NCI-H82 treated with DMSO at 0.1 percent for 48 hours (cell line): ENCODE measurements around the gene COL25A1.
A peak's percentile ranks its signal among the peaks of the same experiment; 100 is the strongest.

Experiments
- DNase-seq: peaks from one replicate; lab custom pipeline; 2025; ENCODE audit not compliant: unreplicated experiment; lab: John Stamatoyannopoulos, UW

COL25A1 gene

DNA sequence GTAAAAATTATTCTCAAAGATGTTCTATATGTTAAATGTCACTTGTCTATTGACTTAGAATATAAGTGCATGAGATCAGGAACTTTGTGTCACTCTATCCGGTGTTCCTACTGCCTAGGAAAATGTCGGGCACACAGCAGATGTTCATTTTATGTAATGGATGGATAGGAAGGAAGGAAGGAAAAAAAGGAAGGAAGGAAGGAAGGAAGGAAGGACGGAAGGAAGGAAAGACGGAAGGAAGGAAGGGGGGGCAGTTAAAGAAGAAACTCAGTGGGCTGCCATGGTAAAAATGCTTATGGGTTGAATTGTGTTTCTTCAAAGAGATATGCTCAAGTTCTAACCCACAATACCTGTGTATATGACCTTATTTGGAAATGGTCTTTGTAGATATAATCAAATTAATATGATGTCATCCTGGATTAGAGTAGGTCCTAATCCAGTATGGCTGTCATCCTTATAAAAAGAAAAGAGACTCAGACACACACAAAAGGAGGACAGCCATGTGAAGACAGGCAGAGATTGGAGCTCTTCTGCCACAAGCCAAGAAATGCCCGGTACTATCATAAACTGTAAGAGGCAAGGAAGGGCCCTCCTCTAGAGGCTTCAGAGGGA, 86.3 kb downstream of the COL25A1 start:
- DNase-seq: no peak

DNA sequence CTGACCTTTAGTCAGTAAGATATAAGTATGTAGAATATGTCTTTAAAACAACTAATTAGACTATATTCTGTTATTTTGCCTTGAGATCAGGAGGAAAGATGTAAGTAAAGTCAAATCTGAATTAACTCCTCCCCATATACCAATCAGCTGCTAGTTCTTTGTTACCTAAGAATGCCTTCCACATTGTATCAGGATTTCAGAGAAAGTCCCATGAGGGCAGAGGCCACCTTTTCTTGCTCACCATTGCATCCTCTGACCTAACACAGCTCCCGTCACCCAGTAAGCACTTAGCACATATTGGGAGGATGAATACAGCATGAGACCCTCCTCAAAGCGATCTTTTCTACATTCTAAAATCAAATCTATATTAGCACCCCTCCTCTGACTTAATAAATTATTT, 87.0 kb downstream of the COL25A1 start:
- no peak for DNase-seq

DNA sequence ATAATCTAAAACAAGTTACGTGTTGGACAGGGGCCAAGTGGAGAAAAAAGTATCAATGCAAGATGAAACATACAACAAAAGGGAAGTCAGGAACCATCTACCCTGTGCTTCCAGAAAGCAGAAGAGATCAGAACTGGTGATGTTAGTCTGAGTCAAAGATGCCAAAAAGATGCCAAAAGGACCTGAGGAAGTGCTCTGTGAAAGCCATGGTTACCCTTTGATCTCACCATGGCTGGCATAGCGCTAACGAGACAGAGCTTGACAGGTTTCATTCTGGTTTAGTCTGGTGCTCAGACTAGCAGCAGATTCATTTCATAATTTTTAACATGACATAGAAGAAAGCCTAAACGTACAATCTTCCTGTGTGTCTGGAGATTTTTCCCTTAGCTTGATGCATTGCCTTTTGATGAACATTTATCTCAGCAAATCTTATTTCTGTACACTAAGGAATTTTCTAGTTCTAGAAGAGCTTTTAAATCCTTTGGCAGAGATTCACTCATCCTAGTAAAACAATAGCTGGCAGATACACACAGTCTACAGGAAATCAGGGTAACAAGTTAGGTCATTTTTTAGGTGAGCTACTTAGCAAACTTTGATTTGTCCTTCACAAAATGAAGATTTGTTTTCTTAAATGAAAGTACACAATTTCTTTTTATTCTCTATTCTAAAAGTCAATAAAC, 87.7 kb downstream of the COL25A1 start:
- DNase-seq: no peak

DNA sequence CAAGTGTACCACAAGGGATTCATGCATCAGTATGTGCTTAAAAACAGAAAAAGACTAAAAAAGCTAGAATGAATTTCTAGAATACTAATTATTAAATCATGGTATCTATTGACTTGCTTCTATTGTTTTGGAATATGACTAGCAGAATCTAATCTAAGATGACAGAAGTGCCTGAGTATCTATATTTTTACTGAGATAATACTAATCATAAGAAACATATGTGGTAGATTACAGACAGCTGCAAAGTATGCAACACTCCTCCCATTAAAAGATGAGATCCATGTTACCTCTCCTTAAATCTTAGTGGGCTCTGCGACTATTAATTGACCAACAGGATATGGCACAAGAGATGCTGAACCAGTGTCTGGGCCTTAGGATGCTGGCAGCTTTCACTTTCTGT, 89.4 kb downstream of the COL25A1 start:
- no peak for DNase-seq

DNA sequence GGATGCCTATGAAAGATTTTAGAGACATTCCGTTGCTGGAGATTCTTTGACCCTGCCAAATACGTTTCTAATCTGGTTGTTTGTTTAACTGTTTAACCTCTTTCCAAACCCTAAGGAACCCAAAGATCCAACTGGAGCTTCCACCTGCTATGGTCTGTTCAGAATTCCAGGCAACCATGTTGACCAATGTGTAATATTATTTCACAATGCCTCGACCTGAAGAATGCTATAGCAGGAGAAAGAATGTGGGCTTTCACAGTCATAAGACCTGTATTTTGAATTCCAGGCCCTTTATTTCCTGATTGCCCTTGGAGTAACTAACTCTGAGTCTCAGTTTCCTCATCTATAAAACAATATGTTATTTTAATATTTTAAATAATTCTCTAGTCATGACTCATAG, 90.8 kb downstream of the COL25A1 start:
- DNase-seq: no peak

DNA sequence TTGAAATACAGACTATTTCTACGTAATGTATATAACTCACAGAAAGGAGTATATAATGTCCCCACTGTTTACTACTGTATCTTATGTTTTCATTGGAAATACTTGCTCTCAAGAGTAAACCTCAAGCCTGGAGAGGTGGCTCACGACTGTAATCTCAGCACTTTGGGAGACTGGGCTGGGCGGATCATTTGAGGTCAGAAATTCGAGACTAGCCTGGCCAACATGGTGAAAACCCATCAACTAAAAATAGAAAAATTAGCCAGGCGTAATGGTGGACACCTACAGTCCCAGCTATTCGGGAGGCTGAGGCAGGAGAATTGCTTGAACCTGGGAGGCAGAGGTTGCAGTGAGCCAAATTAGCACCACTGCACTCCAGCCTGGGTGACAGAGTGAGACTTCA, 92.8 kb downstream of the COL25A1 start:
- DNase-seq: no peak

DNA sequence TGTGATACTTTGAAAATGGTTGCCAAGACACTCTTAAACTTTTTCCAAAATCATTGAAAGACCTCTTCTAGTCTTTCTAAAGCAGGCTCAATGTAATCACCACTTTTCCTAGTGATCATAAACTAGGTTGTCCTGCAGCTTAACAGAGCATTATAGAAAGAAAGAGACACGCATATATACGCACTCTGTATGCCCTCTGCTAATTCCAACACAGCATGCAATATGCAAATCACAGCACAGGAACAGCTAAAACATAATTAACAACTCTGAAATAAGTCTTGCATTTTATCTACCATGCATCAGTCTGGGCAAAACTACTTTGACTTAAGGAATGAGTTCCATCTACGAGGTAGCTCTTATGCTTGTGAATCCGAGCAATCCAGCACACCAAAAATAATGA, 94.6 kb downstream of the COL25A1 start:
- DNase-seq: no peak

DNA sequence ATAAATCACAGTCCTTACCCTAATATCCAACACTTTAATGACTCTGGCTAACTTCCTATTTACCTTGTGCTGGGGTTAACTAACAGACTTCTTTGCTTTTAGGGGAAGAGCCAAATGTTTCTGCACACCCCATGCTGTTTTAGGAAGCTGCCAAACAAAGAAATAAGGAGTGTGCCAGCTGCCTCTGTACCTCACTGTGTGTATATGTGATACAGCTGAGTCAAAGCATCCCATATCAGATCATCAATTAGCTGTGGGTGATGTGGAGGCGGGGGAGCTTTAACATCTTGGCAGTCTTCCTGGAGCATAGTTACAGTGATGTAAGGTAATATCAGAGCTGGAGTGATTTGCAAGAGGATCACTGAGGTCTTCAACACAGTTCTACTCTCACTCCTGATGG, 95.4 kb downstream of the COL25A1 start:
- no peak for DNase-seq

DNA sequence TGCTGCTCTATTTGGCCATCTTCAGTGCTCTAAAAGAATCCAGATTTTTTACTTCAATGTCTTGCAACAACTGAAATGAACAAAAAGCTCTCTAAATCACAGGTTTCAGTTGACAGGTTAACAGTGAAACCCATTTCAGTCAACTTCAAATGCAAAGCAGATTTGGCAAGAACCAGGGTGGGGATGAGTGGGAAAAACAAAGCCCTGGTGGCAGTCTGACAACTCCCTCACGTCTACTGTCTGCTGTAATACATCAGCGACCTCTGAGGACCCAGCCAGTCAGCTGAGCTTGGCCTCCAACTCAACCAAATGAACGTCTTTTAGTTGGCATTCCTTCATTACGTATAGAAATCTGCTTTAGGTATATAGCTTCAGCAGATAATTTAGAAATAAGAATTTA, 95.8 kb downstream of the COL25A1 start:
- DNase-seq: no peak

DNA sequence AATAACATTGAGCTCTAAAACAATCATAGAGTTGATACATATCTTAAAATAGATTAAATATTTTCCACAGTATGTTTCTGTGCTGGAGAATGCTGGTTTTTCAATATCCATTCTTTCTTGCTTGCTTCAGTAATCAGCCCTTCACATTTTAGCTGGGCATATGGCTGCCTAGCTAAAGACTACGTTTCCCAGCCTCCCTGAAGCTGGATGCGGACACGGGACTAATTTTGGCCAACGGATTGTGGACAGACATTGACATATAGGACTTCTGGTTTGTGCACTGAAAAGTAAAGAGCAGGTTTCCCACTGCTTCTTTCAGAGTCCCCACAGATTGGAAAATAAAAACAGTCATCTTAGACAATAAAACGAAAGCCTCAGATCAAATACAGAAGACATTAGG, 97.3 kb downstream of the COL25A1 start:
- no peak for DNase-seq

DNA sequence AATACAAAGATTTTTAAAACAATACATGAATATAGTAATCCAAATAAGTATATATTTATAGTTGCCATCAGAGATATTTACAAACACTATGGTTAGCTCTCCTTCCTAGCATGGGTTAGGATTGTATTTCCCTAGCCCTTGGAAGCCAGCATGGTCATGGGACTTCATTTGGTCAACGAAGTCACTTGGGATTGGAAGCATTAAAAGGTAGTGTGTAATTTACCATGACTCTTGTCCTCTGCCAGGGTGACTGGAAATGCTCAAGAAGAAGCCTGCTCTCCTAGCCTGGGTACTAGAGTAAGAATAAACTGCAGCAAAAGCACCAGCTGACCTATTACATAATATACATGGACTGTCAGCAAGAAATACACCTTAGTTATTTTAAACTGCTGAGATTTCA, 102.9 kb downstream of the COL25A1 start:
- no peak for DNase-seq

DNA sequence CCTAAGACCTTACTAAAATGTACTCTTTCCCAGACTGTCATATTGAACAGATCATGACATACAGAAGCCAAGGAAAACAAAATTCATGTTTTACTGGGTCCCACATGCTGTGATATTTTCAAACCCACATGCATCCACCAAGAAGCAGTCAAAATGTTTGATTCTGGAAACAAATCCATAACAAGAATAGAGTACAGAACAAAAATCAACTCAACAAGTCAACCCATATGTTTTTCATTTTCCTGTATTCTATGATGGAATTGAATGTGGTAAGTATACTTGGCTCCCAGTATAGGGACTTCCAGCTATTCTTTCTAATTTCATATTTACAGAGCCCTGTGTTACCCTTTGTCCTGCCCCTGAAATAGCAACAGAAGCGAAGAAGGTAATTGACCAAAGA, 106.8 kb downstream of the COL25A1 start:
- no peak for DNase-seq

DNA sequence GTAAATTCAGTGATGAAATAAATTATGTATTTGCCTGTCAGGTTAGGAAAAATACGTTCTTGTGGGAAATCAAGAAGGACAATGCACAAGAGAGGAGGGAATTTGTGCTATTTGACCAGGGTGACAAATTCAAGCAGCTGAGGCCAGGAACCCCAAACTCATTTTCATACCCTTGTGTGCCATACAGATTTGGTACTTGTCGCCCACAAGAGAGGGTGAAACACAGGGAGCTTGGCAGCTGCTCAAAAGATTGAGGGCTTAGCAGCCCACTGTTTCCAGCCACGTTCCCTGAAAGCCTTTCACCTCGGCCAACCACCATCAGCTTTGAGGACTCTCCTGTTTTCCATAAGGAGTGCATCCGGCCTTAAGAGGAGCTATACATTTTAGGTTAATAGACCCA, 111.2 kb downstream of the COL25A1 start:
- DNase-seq: no peak

DNA sequence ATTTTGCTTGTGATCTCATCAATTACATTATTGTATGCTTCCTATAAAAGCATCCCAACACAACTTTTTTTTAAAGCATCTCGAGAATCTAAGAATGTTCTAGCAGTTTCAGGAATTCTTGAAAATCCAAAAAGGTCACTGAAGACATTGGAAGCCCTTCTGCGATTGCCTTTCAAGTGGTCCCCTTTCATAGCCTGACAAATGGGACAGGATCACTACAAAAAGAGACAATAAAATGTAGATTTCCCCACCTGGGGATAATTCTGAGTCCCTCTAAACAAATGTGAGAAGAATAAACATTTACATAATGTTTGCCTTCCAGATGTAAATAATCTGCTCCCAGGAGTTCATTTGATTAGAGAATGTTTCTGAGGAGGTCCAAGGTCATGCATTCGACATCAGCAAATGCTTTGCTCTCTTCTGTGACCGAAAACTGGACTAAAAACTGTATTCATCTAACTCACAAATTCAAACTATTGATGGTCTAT, 116.0 kb downstream of the COL25A1 start:
- no peak for DNase-seq

DNA sequence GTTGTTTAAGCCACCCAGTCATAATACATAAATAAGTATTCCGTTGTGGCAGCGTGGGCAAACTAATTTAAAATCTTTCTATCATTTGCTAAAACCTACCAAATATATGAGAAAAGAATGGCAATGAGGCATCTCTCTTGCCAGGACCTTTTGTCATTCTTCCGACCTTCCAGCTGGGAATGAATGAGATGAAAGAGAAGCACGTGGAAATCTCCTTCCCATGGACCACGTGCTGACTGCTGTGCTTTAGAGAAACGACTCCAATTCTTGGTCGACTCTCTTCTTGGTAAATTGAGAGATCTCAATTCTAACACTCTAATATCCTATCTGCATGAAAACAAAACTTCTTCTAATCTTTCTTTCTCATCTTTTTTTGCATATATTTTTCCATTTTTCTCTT, 116.5 kb downstream of the COL25A1 start:
- no peak for DNase-seq

DNA sequence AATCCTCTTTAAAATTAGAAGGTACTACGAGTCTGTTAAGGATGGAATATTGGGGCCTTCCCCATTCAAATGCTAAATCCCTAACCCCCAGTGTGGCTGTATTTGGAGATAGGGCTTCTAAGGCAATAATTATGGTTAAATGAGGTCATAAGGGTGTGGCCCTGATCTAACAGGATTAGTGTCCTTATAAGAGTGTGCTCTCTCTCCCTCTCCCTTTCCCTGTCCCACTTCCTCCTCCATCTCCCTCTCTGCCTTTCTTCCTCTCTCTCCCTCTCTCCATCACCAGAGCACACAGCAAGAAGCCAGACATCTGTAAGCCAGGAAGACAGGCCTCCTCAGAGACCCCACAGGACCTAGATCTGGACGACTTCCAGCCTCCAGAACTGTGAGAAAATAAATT, 116.9 kb downstream of the COL25A1 start:
- peak; percentile 8 for DNase-seq

DNA sequence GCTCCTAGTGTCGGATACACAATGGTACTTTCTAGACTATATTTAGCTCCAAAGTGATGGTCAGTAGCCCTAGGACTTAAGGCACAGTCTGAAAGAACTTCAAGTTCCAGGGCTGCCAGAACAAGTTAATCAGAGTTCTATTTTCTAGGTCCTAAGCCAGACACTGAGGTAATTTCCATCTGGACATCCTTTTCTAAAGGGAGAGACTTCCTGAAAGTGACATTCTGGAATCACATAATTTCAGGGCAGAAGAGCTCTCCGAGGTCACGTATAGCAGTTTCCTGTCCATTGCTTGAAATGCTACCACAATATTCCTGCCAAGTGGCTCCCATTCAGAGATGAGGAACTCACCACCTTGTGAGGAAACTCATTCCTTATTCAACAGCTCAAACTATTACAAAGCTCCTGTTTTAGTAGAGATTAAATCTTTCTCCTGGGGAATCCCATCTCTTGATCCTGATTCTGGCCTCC, 117.9 kb downstream of the COL25A1 start:
- no peak for DNase-seq

DNA sequence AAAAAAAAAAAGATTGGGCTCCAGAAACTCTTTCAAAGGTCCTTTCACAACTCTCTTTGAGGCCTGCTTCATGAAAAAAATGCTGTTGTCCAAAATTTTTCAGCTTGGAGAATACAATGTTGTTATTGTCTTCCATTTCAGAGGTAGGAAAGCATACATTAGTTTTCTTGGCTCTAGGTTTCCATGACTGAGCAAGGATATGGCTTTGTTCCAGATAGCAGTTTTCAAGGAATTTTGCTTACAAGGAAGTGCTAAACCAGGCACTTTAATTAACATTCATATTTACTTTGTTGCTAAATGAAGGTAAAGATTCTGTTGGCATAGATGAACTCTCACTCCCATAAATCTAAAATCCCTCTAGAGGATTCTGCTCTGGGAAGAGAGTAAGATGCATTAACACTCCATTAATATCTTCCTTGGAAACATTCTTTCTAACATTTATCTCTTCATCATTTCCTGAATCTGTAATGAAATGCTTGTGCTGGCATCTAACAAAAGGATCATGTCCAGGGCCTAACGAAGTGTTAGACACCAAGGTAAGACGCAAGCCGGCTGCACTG, 118.4 kb downstream of the COL25A1 start:
- DNase-seq: no peak

DNA sequence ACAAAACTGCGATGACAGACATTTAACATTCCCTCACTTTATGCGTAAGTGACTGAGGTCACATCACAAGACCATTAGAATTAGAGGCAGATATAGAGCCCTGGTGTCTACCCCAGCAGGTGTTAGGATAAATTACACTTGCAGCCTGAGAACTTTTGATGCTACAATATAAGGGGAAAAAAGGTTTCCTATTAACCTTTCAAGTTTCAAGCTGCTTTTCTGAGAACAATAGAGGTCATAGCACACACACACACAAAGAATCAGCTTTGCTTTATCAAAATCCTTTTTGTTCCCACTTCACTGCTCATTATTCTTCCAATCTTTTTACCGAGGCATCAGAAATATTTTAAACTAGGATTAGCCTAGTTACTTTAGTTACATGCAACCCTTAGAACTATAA, 119.8 kb downstream of the COL25A1 start:
- no peak for DNase-seq

DNA sequence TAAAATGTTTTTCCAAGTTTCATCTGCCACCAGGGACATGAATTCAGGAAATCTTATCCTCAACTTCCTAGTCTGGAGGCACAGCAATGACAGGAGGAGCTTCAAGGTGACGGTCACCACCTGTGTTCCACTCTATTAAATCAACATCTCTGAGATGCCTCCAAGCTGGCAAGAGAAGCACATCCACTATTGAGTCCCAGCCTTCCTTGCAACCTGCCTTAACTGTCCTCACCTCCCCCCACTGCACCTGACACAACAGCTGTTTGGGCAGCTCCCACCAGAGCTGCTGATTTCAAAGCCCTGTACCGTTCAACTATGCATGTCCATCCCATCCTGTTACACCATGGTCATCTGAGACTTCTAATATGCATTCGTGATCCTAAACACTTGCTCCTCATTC, 123.4 kb downstream of the COL25A1 start:
- DNase-seq: no peak

DNA sequence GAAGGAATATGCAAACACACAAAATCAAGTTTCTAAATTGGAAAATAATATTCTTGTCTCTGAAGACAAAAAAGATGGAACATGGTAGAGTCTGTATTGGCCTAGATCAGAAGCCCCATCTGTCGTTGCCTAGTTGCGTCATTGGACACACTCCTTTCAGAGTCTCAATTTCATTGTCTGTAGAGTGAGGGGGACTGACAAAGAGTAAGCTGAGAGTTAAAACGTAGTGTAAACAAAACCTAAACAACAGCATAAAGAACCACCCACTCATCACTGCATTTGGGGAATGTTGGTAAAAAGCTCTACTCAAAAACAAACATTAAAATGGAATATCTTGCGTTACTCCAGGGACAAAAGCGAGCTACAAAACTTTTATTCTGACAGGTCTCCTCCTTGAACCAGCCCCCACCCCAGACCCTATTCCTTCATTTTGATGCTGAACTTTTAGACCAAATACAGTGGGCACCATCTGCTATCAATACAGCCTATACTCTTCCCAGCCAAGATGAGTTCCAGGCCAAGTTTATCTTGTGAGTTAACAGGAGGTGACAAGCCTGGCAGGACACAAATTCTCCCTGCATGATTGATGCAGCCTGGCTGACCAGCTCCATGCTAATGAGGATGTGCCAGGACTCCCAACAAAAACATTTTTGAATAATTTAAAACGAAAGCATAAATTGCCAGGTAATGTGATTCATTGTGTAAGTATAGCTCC, 125.2 kb downstream of the COL25A1 start:
- DNase-seq: no peak
